WTC11 (cell line): ENCODE data around the gene CAPZB. TPM values are rescaled to one million over a fixed set of nuclear protein-coding genes. Genes with fewer than 3 reads are reported as not detected.

Experiments used
- ATAC-seq: fragments of 200-7000 bp; cut with Tn5 transposase; 2 replicates; pipeline ENCODE4 v1.10.0; 2021; ENCODE audit warnings: mild to moderate bottlenecking, moderate library complexity
- CTCF ChIA-PET: fragments of 300-600 bp; sonication (Branson Sonifier 250); formaldehyde crosslinking; loops from one replicate; lab custom pipeline; 2021; ENCODE audit warnings: antibody characterized with exemption; lab: Charles Lee
- POLR2A ChIA-PET: fragments of 350-600 bp; sonication (Branson Sonifier 250); formaldehyde crosslinking; loops from one replicate; lab custom pipeline; 2021; ENCODE audit warnings: antibody characterized with exemption; lab: Charles Lee
- DNase-seq: peaks from one replicate; pipeline ENCODE4 v3.0.0; 2021; ENCODE audit warnings: low spot score
- H3K27ac Mint-ChIP-seq: 2 replicates; pipeline ENCODE4 v1.8.0; 2021; ENCODE audit warnings: mixed read lengths
- H3K27me3 Mint-ChIP-seq: 2 replicates; pipeline ENCODE4 v1.8.0; 2021; ENCODE audit warnings: low read depth, mild to moderate bottlenecking, moderate library complexity, mixed read lengths
- H3K36me3 Mint-ChIP-seq: 2 replicates; pipeline ENCODE4 v1.8.0; 2021; ENCODE audit warnings: mixed read lengths
- H3K4me1 Mint-ChIP-seq: 2 replicates; pipeline ENCODE4 v1.8.0; 2022; ENCODE audit warnings: mixed read lengths
- H3K4me3 Mint-ChIP-seq: 2 replicates; pipeline ENCODE4 v1.8.0; 2021; ENCODE audit warnings: mild to moderate bottlenecking, moderate library complexity, mixed read lengths
- H3K9me3 Mint-ChIP-seq: 2 replicates; pipeline ENCODE4 v1.8.0; 2021; ENCODE audit warnings: mixed read lengths
- CBFB ChIP-seq: sonication (generic); formaldehyde crosslinking; IDR thresholded peaks from 2 replicates; pipeline ENCODE4 v1.8.1; 2022; ENCODE audit warnings: mild to moderate bottlenecking, low read depth, missing genetic modification reagents
- CREB1 ChIP-seq: sonication (generic); formaldehyde crosslinking; IDR thresholded peaks from 2 replicates; pipeline ENCODE4 v1.8.0; 2023; ENCODE audit warnings: mild to moderate bottlenecking, missing genetic modification reagents
- E2F5 ChIP-seq: sonication (generic); formaldehyde crosslinking; IDR thresholded peaks from 2 replicates; pipeline ENCODE4 v1.8.1; 2022; ENCODE audit warnings: mild to moderate bottlenecking, moderate library complexity, missing genetic modification reagents
- ERG ChIP-seq: fragments of 250-450 bp; sonication (Bioruptor Pico); IDR thresholded peaks from 2 replicates; pipeline ENCODE4 v1.8.0; 2021; ENCODE audit warnings: mild to moderate bottlenecking
- FOXK1 ChIP-seq: sonication (generic); formaldehyde crosslinking; IDR thresholded peaks from 2 replicates; pipeline ENCODE4 v1.8.0; 2022; ENCODE audit warnings: mild to moderate bottlenecking, moderate library complexity, missing genetic modification reagents
- FOXP1 ChIP-seq: sonication (generic); formaldehyde crosslinking; IDR thresholded peaks from 2 replicates; pipeline ENCODE4 v1.8.0; 2022; ENCODE audit warnings: missing genetic modification reagents, mild to moderate bottlenecking, moderate library complexity, borderline replicate concordance
- GABPB1 ChIP-seq: sonication (generic); formaldehyde crosslinking; IDR thresholded peaks from 2 replicates; pipeline ENCODE4 v1.8.1; 2023; ENCODE audit warnings: mild to moderate bottlenecking, missing genetic modification reagents
- KAT7 ChIP-seq: sonication (generic); formaldehyde crosslinking; IDR thresholded peaks from 2 replicates; pipeline ENCODE4 v1.8.1; 2023; ENCODE audit warnings: missing genetic modification reagents, mild to moderate bottlenecking, borderline replicate concordance
- MXD4 ChIP-seq: fragments of 250-450 bp; sonication (Bioruptor Pico); IDR thresholded peaks from 2 replicates; pipeline ENCODE4 v1.8.0; 2021; ENCODE audit warnings: mild to moderate bottlenecking, moderate library complexity, borderline replicate concordance
- NFYB ChIP-seq: sonication (generic); formaldehyde crosslinking; conservative IDR thresholded peaks from 2 replicates; pipeline ENCODE4 v1.8.0; 2022; ENCODE audit warnings: low read depth, missing genetic modification reagents
- NR3C1 ChIP-seq: sonication (generic); formaldehyde crosslinking; conservative IDR thresholded peaks from 2 replicates; pipeline ENCODE4 v1.8.1; 2023; ENCODE audit warnings: low read depth, mild to moderate bottlenecking, missing genetic modification reagents
- PRDM15 ChIP-seq: sonication (generic); formaldehyde crosslinking; IDR thresholded peaks from 2 replicates; pipeline ENCODE4 v1.8.0; 2022; ENCODE audit warnings: missing genetic modification reagents
- TEAD4 ChIP-seq: sonication (generic); formaldehyde crosslinking; IDR thresholded peaks from 2 replicates; pipeline ENCODE4 v1.8.0; 2022; ENCODE audit warnings: mild to moderate bottlenecking, missing genetic modification reagents
- ZMAT4 ChIP-seq: fragments of 250-450 bp; sonication (Bioruptor Pico); IDR thresholded peaks from 2 replicates; pipeline ENCODE4 v1.9.0; 2021; ENCODE audit warnings: mild to moderate bottlenecking
- ZNF138 ChIP-seq: sonication (generic); formaldehyde crosslinking; conservative IDR thresholded peaks from 2 replicates; pipeline ENCODE4 v1.8.1; 2022; ENCODE audit warnings: mild to moderate bottlenecking, moderate library complexity, missing genetic modification reagents
- ZNF317 ChIP-seq: sonication (generic); formaldehyde crosslinking; IDR thresholded peaks from 2 replicates; pipeline ENCODE4 v1.8.1; 2023; ENCODE audit warnings: low read depth, mild to moderate bottlenecking, moderate library complexity, missing genetic modification reagents, borderline replicate concordance
- ZNF423 ChIP-seq: fragments of 250-450 bp; sonication (Bioruptor Pico); IDR thresholded peaks from 2 replicates; pipeline ENCODE4 v2.1.2; 2022; ENCODE audit warnings: mild to moderate bottlenecking, moderate library complexity
- ZNF425 ChIP-seq: fragments of 250-450 bp; sonication (Bioruptor Pico); conservative IDR thresholded peaks from 2 replicates; pipeline ENCODE4 v1.9.0; 2021; ENCODE audit warnings: mild to moderate bottlenecking
- total RNA-seq: library from RNA; stranded (reverse); gene quantifications from 3 replicates; pipeline ENCODE4 v1.2.3, GENCODE V29; 2021
- TF ChIP-seq, protein P1 (sequence below): sonication (generic); formaldehyde crosslinking; IDR thresholded peaks from 2 replicates; pipeline ENCODE4 v1.8.1; 2023; ENCODE audit warnings: mild to moderate bottlenecking, missing genetic modification reagents, moderate library complexity
- TF ChIP-seq, protein P2 (sequence below): fragments of 250-450 bp; sonication (Bioruptor Pico); IDR thresholded peaks from 2 replicates; pipeline ENCODE4 v2.1.2; 2022; ENCODE audit warnings: mild to moderate bottlenecking, moderate library complexity
- TF ChIP-seq, protein P3 (sequence below): sonication (generic); formaldehyde crosslinking; IDR thresholded peaks from 2 replicates; pipeline ENCODE4 v1.8.1; 2023; ENCODE audit warnings: mild to moderate bottlenecking, missing genetic modification reagents

CAPZB gene
- total RNA-seq, 1 experiment from 2014 or later: 348 TPM

- Mint-ChIP-seq H3K36me3 (peaks cover 8% of the 10 kb centered on the region), H3K27me3 (no peaks in the 10 kb centered on the region), H3K4me3 (no peak overlapping the region), H3K27ac (no peak overlapping the region), H3K9me3 (peaks cover 3% of the 10 kb centered on the region; the same call in 1 of the 2 replicates), H3K4me1 (peaks cover 80% of the 10 kb centered on the region)
- ChIA-PET CTCF (interaction anchor here (1.0 to 3.3 kb wide), 6 partner anchors 19 to 123 kb away, joined by 3 to 11 read pairs (median 6); no protein-coding TSS in a partner anchor), POLR2A (interaction anchor here (1.1 kb wide), 1 partner anchor 17 kb away, joined by 4 read pairs; no protein-coding TSS in a partner anchor)
- TF ChIP-seq, protein P1, sequence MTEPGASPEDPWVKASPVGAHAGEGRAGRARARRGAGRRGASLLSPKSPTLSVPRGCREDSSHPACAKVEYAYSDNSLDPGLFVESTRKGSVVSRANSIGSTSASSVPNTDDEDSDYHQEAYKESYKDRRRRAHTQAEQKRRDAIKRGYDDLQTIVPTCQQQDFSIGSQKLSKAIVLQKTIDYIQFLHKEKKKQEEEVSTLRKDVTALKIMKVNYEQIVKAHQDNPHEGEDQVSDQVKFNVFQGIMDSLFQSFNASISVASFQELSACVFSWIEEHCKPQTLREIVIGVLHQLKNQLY (CRISPR knock-in tag): no peak
- no peak for TF ChIP-seq ZNF138 (CRISPR knock-in tag)
- TF ChIP-seq FOXP1 (CRISPR knock-in tag): no peak
- TF ChIP-seq TEAD4: no peak
- TF ChIP-seq KAT7: no peak
- TF ChIP-seq, protein P2, sequence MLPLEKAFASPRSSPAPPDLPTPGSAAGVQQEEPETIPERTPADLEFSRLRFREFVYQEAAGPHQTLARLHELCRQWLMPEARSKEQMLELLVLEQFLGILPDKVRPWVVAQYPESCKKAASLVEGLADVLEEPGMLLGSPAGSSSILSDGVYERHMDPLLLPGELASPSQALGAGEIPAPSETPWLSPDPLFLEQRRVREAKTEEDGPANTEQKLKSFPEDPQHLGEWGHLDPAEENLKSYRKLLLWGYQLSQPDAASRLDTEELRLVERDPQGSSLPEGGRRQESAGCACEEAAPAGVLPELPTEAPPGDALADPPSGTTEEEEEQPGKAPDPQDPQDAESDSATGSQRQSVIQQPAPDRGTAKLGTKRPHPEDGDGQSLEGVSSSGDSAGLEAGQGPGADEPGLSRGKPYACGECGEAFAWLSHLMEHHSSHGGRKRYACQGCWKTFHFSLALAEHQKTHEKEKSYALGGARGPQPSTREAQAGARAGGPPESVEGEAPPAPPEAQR (CRISPR knock-in tag): no peak
- TF ChIP-seq CBFB: no peak
- TF ChIP-seq ZNF423: no peak
- TF ChIP-seq CREB1 (CRISPR knock-in tag): no peak
- TF ChIP-seq NR3C1 (CRISPR knock-in tag): no peak
- TF ChIP-seq, all 79 proteins: peak for 0
- DNase-seq (no peak), ATAC-seq (no peak)
Measured at GRCh38 chr1:19465123-19465522, 20.2 kb downstream of the CAPZB start.

- H3K36me3 Mint-ChIP-seq: peaks cover 8% of the 10 kb centered on the region
- peak overlapping the region; percentile 61 for H3K27ac Mint-ChIP-seq
- H3K4me3 Mint-ChIP-seq: no peak overlapping the region
- H3K9me3 Mint-ChIP-seq: peaks cover 3% of the 10 kb centered on the region; the same call in 1 of the 2 replicates
- DNase-seq (no peak), ATAC-seq (no peak)
- H3K4me1 Mint-ChIP-seq: peaks cover 81% of the 10 kb centered on the region
- CTCF ChIA-PET: interaction anchor here (1.1 to 3.3 kb wide), 3 partner anchors 23 to 117 kb away, joined by 4 to 11 read pairs (median 9); no protein-coding TSS in a partner anchor
- POLR2A ChIA-PET: interaction anchor here (1.1 kb wide), 1 partner anchor 17 kb away, joined by 4 read pairs; no protein-coding TSS in a partner anchor
- H3K27me3 Mint-ChIP-seq: no peaks in the 10 kb centered on the region
- TF ChIP-seq MXD4: no peak
- TF ChIP-seq FOXK1: no peak
- TF ChIP-seq ERG: no peak
- TF ChIP-seq E2F5 (CRISPR knock-in tag): no peak
- TF ChIP-seq NFYB (CRISPR knock-in tag): no peak
- no peak for TF ChIP-seq ZNF425 (CRISPR knock-in tag)
- TF ChIP-seq ZMAT4 (CRISPR knock-in tag): no peak
- no peak for TF ChIP-seq PRDM15
- TF ChIP-seq GABPB1 (CRISPR knock-in tag): no peak
- TF ChIP-seq NR3C1 (CRISPR knock-in tag): no peak
- TF ChIP-seq, protein P3, sequence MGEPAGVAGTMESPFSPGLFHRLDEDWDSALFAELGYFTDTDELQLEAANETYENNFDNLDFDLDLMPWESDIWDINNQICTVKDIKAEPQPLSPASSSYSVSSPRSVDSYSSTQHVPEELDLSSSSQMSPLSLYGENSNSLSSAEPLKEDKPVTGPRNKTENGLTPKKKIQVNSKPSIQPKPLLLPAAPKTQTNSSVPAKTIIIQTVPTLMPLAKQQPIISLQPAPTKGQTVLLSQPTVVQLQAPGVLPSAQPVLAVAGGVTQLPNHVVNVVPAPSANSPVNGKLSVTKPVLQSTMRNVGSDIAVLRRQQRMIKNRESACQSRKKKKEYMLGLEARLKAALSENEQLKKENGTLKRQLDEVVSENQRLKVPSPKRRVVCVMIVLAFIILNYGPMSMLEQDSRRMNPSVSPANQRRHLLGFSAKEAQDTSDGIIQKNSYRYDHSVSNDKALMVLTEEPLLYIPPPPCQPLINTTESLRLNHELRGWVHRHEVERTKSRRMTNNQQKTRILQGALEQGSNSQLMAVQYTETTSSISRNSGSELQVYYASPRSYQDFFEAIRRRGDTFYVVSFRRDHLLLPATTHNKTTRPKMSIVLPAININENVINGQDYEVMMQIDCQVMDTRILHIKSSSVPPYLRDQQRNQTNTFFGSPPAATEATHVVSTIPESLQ (CRISPR knock-in tag): no peak
- no peak for TF ChIP-seq ZNF317 (CRISPR knock-in tag)
Measured at GRCh38 chr1:19464696-19465095, 20.6 kb downstream of the CAPZB start.
